Panc1 (cell line): ENCODE measurements around the gene TMEM51. TPM values are rescaled to one million over a fixed set of nuclear protein-coding genes. Genes with fewer than 3 reads are reported as not detected.

ENCODE experiments used
- ATAC-seq: fragments of 200-7000 bp; cut with Tn5 transposase; 2 replicates; pipeline ENCODE4 v1.9.1; 2020; ENCODE audit warnings: mild to moderate bottlenecking, moderate library complexity
- BruUV-seq: library from RNA; stranded (reverse); fragments of 400-500 nt; replicated peaks from 2 replicates; lab custom pipeline; 2021; lab: Mats Ljungman, UMichigan
- CTCF ChIA-PET: fragments of 300-600 bp; sonication (Branson Sonifier 250); formaldehyde crosslinking; loops from one replicate; lab custom pipeline; 2022; ENCODE audit warnings: antibody characterized with exemption; lab: Charles Lee
- POLR2A ChIA-PET: fragments of 300-600 bp; sonication (Branson Sonifier 250); formaldehyde crosslinking; loops from one replicate; lab custom pipeline; 2022; ENCODE audit warnings: antibody characterized with exemption; lab: Charles Lee
- DNase-seq: peaks from one replicate; pipeline ENCODE4 v3.0.0-alpha.2; 2010; ENCODE audit warnings: low read depth, low spot score
- H3K27ac ChIP-seq: 2 replicates; pipeline ENCODE4 v1.5.1; 2011; ENCODE audit warnings: mild to moderate bottlenecking, low read length, inconsistent platforms
- H3K27me3 ChIP-seq: fragments of 200-500 bp; sonication (Bioruptor generic); 2 replicates; pipeline ENCODE4 v1.6.0; 2014; ENCODE audit warnings: low read length, inconsistent platforms; ENCODE audit not compliant: control insufficient read depth, insufficient read depth
- H3K36me3 ChIP-seq: fragments of 200-500 bp; sonication (Bioruptor generic); 2 replicates; pipeline ENCODE4 v1.5.1; 2014; ENCODE audit warnings: inconsistent platforms, mild to moderate bottlenecking, low read length, moderate library complexity; ENCODE audit not compliant: control insufficient read depth, insufficient read depth
- H3K4me1 ChIP-seq: 2 replicates; pipeline ENCODE4 v1.5.1; 2011; ENCODE audit warnings: inconsistent platforms, mild to moderate bottlenecking, low read length, moderate library complexity; ENCODE audit not compliant: control insufficient read depth, insufficient read depth
- H3K4me3 ChIP-seq, 2 experiments: 2 replicates each; pipeline ENCODE4 v1.5.1; 2011 to 2012; ENCODE audit warnings: low read depth in 2 of 2, low read length in 2 of 2, mild to moderate bottlenecking in 2 of 2, inconsistent platforms in 1 of 2, moderate library complexity in 1 of 2
- H3K9me3 ChIP-seq: fragments of 200-500 bp; sonication (Bioruptor generic); 2 replicates; pipeline ENCODE4 v1.5.1; 2014; ENCODE audit warnings: low read depth, mild to moderate bottlenecking, inconsistent platforms, low read length, moderate library complexity; ENCODE audit not compliant: control insufficient read depth, insufficient read depth
- CTCF ChIP-seq: fragments of 450-650 bp; IDR thresholded peaks from 2 replicates; pipeline ENCODE4 v1.5.1; 2017; ENCODE audit warnings: mild to moderate bottlenecking
- POLR2AphosphoS5 ChIP-seq: IDR thresholded peaks from 2 replicates; pipeline ENCODE4 v1.6.1; 2012; ENCODE audit warnings: mild to moderate bottlenecking, low read depth, low read length, moderate library complexity
- REST ChIP-seq, 2 experiments: IDR thresholded peaks; 2 replicates each; pipeline ENCODE4 v1.6.1; 2011 to 2012; ENCODE audit warnings: low read depth in 2 of 2, control low read depth in 1 of 2, low read length in 1 of 2, mild to moderate bottlenecking in 1 of 2, moderate library complexity in 1 of 2; ENCODE audit not compliant: insufficient read depth in 1 of 2
- SIN3A ChIP-seq: IDR thresholded peaks from 2 replicates; pipeline ENCODE4 v1.6.1; 2012; ENCODE audit warnings: low read depth, mild to moderate bottlenecking, low read length, moderate library complexity, borderline replicate concordance; ENCODE audit not compliant: insufficient read depth
- TCF7L2 ChIP-seq: IDR thresholded peaks from 2 replicates; pipeline ENCODE4 v1.6.1; 2011; ENCODE audit warnings: mild to moderate bottlenecking, low read depth, low read length, inconsistent platforms
- in situ Hi-C: cut with HindIII; loops from 2 replicates; pipeline ENCODE4 v1.10.0; 2016; ENCODE audit warnings: low sequenced_read_pairs, low pct_unique_long_range_greater_than_20kb
- intact Hi-C: fragments of 100-400 bp; cut with micrococcal nuclease; formaldehyde crosslinking; loops from one replicate; pipeline ENCODE4 v1.10.0; 2022; ENCODE audit not compliant: unreplicated experiment
- total RNA-seq: library from RNA; stranded (reverse); gene quantifications from one replicate; pipeline ENCODE4 v1.2.1, GENCODE V29; 2021; ENCODE audit not compliant: unreplicated experiment

The TMEM51 gene
- total RNA-seq, 1 experiment from 2014 or later: 25.8 TPM

GRCh38 chr1:15196807-15197530 lies 43.4 kb downstream of the TMEM51 start:
- no TSS peak for BruUV-seq
- no peaks in the 10 kb centered on the region for H3K27me3 ChIP-seq
- no peak overlapping the region for H3K4me3 ChIP-seq
- ChIA-PET CTCF (no interaction called here), POLR2A (no interaction called here)
- in situ Hi-C loops (no loop called here), intact Hi-C loops (no loop called here)
- TF ChIP-seq POLR2AphosphoS5 (no peak), SIN3A (no peak), TCF7L2 (no peak), CTCF (no peak), REST (IDR thresholded peaks at IDR 0.05; ENCODE audit: insufficient read depth in 1 of 2, low read depth in 2 of 2, low read length in 1 of 2) (no peak)
- no peaks in the 10 kb centered on the region for H3K9me3 ChIP-seq
- ATAC-seq: no peak
- H3K36me3 ChIP-seq: no peaks in the 10 kb centered on the region
- peaks cover 15% of the 10 kb centered on the region for H3K4me1 ChIP-seq
- H3K27ac ChIP-seq: no peak overlapping the region
- no peak for DNase-seq

GRCh38 chr1:15197591-15198447 lies 44.3 kb downstream of the TMEM51 start:
- H3K36me3 ChIP-seq: no peaks in the 10 kb centered on the region
- in situ Hi-C loops: no loop called here
- intact Hi-C loops: no loop called here
- H3K9me3 ChIP-seq: no peaks in the 10 kb centered on the region
- BruUV-seq: no TSS peak
- TF ChIP-seq TCF7L2 (no peak), POLR2AphosphoS5 (no peak), SIN3A (no peak), REST (IDR thresholded peaks at IDR 0.05; ENCODE audit: insufficient read depth in 1 of 2, low read depth in 2 of 2, low read length in 1 of 2) (no peak)
- no peak for DNase-seq
- no peak overlapping the region for H3K4me3 ChIP-seq
- H3K27me3 ChIP-seq: no peaks in the 10 kb centered on the region
- POLR2A ChIA-PET: interaction anchor here (0.6 kb wide), 2 partner anchors 33 to 634 kb away, joined by 7 to 8 read pairs; no protein-coding TSS in a partner anchor
- ATAC-seq: no peak
- peak overlapping the region; percentile 34; the same call in 1 of the 2 replicates for H3K27ac ChIP-seq
- peaks cover 15% of the 10 kb centered on the region for H3K4me1 ChIP-seq
- CTCF ChIA-PET: interaction anchor here (0.6 kb wide), 1 partner anchor 64 kb away, joined by 3 read pairs; no protein-coding TSS in a partner anchor
